Loucy (cell line): ENCODE measurements around the gene ANK3.

ENCODE experiments used
- EZH2phosphoT487 ChIP-seq: fragments of 200-600 bp; IDR thresholded peaks from 2 replicates; pipeline ENCODE4 v1.6.1; 2018; ENCODE audit warnings: antibody characterized with exemption, mild to moderate bottlenecking, moderate library complexity, borderline replicate concordance
- TF ChIP-seq, protein P1 (sequence below): fragments of 200-600 bp; sonication (generic); conservative IDR thresholded peaks from 2 replicates; pipeline ENCODE4 v1.5.1; 2014; ENCODE audit warnings: mild to moderate bottlenecking, antibody characterized with exemption, low read length

DNA sequence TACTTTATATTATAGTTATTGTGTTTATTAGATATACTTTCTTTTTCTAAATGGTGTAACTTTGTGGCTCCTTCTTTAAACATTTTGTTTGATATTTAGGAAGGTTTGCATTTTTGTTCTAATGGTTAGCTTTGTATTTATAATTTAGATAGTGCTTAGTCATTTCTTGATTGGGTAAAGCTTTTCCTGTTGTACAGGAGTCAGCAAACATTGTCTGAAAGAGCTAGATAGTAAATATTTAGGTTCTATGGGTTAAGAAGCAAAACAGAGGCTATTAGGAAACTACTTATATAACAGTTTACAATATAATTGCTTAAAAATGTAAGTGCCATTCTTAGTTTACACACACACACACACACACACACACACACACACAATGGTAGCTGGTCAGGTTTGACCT is 412.8 kb downstream of the ANK3 start:
- TF ChIP-seq, protein P1, sequence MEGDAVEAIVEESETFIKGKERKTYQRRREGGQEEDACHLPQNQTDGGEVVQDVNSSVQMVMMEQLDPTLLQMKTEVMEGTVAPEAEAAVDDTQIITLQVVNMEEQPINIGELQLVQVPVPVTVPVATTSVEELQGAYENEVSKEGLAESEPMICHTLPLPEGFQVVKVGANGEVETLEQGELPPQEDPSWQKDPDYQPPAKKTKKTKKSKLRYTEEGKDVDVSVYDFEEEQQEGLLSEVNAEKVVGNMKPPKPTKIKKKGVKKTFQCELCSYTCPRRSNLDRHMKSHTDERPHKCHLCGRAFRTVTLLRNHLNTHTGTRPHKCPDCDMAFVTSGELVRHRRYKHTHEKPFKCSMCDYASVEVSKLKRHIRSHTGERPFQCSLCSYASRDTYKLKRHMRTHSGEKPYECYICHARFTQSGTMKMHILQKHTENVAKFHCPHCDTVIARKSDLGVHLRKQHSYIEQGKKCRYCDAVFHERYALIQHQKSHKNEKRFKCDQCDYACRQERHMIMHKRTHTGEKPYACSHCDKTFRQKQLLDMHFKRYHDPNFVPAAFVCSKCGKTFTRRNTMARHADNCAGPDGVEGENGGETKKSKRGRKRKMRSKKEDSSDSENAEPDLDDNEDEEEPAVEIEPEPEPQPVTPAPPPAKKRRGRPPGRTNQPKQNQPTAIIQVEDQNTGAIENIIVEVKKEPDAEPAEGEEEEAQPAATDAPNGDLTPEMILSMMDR, result no peak
- no peak for TF ChIP-seq EZH2phosphoT487
